Occipital lobe (tissue), 2 donors: ENCODE results near the gene CMPK2. TPM values are rescaled to one million over a fixed set of nuclear protein-coding genes. Genes with fewer than 3 reads are reported as not detected.
"Not testable (repeated sequence)": the region's sequence is repeated elsewhere in the genome, so short reads cannot be mapped to it uniquely, and the experiment has no call there.

Experiments
- DNase-seq: peaks from one replicate; lab custom pipeline; 2025; lab: John Stamatoyannopoulos, UW
- total RNA-seq: library from RNA; depleted of rRNA; stranded (reverse); fragments of >200 nt; gene quantifications from one replicate; pipeline ENCODE4 v1.2.3, GENCODE V29; 2014

The CMPK2 gene, protein sequence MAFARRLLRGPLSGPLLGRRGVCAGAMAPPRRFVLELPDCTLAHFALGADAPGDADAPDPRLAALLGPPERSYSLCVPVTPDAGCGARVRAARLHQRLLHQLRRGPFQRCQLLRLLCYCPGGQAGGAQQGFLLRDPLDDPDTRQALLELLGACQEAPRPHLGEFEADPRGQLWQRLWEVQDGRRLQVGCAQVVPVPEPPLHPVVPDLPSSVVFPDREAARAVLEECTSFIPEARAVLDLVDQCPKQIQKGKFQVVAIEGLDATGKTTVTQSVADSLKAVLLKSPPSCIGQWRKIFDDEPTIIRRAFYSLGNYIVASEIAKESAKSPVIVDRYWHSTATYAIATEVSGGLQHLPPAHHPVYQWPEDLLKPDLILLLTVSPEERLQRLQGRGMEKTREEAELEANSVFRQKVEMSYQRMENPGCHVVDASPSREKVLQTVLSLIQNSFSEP
- total RNA-seq = 10.9 TPM

DNA sequence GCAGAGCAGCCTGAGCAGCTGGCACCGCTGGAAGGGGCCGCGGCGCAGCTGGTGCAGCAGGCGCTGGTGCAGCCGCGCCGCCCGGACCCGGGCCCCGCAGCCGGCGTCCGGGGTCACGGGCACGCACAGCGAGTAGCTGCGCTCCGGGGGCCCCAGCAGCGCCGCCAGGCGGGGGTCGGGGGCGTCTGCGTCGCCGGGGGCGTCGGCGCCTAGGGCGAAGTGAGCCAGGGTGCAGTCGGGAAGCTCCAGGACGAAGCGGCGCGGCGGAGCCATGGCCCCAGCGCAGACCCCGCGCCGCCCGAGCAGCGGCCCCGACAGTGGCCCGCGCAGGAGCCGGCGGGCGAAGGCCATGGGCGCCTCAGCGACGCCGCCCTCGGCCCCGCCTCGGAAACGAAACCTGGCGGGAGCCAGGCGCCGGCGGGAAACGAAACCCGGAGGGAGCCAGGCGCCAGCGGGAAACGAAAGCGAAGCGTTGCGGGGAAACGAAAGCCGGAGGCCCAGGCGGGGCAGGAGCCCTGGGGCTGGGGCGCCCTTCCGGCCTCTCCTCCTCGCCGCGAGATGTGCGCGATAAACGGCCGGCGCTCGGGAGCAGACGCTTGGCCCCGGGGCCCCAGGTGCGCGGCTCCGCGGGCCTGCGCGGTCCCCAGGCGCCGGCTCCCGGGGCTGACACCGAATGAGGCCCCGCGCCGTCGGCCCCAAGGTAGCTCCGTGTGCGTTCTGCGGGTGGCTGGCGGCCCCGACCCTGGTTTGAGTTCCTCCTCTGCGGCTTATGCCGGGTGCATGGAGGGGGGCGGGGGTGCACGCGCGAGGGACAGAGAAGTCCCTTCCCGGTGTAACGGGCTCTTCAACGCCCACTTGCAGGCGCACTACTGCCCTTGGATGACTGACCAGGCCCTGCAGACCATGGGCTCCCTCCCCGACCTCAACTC, at the start of gene CMPK2:
TSS of gene CMPK2 (minus strand) at position 562 of the 929 bp plus-strand sequence. CDS start at position 351, 211 bp downstream.
- DNase-seq = peak; percentile 46

DNA sequence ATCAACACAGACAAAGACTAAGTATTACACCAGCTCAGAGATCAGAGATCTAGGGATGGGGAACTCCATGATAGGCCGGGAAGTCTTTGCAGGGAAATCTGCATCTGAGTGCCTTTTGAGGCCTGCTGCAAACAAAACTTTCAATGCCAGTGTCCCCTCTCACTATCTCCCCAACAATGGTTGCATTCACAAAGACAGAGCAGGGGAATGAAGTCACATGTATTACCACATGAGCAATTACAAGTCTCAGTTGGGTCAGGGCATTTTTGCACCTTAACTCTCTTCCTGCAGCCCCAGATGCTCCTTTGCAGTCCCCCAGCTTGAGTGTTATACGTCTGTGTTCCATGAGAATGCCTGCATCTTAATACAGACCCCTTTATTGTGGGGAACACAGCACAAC, 49.7 kb upstream of the CMPK2 start:
- DNase-seq = no peak

DNA sequence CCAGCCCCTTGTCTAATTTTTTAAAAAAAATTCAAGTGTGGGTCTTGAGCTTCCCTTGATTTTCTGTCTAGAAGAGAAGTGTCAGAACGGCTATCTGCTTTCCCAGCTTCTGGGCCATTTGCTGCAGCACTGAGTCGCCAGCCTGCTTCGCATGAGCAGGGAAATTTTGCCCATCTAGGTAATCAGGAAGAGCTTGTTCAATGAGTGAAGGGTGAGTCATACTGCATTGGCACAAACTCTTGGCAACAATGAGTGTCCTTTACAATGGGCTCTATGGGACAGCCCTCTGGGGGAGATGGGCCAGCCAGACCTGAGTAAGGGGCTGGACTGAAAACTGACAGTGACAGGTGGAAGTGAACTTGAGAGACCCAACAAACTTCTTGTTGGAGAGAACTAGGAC, 49.1 kb upstream of the CMPK2 start:
- DNase-seq = no peak

DNA sequence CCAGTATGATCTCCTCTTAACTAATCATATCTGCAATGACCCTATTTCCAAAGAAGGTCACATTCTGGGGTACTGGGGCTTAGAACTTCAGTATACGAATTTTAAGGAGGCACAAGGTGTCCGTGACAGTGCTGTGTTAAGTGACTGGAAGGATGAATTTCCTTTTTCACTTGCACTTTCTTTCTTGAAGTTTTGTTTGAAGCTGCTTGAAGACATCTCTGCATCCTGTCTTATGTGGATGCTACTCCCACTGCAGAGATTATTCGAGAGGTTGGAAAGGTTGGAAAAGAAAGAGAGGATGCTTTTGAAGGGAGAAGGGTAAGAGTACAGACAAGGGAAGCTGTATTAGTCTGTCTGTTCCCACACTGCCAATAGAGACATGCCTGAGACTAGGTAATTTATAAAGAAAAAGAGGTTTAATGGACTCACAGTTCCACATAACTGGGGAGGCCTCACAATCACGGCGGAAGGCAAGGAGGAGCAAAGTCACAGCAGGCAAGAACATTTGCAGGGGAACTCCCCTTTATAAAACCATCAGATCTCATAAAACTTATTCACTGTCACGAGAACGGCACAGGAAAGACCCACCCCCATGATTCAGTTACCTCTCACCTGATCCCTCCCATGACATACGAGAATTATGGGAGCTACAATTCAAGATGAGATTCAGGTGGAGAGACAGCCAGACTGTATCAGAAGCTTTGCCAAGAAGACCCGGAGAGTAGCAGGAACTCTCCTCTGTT, 47.9 kb upstream of the CMPK2 start:
- DNase-seq = no peak

DNA sequence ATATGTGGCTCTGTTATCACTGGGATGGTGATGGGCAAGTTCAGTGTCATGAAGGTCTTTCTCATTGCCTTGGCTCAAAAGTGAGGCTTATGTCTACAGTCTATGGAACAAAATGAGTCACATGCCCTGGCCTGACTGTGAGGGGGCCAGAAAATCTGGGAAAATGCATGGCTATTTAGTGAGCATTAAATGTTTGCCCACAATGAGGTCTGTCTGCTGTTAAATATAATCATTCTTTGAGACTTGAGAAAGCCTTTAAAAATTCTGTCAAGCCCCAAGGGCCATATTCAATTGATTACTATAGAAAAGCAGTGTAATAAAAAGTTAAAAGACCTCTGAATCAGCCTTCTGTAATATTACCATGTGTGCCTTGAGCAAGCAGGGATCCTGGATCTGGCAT, 46.0 kb upstream of the CMPK2 start:
- DNase-seq = no peak

DNA sequence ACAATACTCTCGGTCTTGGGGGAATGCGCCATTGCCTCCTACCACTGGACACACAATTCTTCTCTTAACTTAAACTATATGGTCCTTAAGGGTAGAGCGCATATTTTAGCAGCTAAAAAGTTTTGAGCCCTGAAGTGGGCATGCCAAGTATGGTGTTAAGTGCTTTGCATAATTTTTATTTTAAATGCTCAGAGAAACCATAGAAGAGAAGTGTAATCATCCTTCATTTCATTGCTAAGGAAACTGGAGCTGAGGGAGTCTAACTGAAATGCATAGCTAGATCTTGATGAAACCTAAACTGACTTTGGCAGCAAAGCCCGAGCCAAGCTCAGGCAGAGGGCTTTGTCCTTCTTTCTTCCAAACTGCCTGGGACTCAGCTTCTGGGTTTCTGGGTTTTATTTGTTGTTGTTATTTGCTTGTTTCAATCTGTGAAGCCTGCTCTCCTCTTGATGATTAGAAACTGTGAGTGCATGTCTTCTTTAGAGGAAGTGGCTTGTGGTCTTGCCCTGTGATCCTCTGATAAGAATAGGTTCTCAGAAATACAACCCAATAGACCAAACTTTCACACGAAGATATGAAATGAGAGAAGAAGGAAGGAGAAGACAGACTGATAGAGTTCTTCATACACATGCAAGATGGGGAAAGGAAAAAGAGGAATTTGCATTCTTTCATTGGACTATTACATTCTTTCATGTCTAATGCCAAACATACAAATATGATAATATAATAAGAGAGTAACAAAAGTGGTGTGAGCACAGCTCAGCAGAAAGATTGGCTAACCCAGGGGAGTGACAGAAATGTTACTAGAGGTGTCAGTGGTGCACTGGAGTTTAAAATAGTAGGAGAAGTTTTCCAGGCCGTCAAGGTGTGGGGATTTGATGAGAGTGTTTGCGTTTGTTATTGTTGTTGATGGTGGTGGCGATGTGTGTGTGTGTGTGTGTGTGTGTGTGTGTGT, 44.0 kb upstream of the CMPK2 start:
- DNase-seq = no peak

DNA sequence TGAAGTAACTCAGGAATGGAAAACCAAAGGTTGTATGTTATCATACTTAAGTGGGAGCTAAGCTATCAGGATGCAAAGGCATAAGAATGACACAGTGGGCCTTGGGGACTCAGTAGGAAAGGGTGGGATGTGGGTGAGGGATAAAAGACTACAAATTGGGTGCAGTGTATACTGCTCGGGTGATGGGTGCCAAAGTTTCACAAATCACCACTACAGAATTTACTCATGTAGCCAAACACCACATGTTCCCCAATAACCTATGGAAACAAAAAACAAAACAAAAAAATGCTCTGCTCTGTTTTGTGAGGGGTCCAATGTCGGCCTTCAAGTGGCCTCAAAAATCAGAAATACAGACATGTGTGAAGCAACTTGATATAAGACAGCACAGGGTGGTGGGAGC, 42.6 kb upstream of the CMPK2 start:
- DNase-seq = no peak

DNA sequence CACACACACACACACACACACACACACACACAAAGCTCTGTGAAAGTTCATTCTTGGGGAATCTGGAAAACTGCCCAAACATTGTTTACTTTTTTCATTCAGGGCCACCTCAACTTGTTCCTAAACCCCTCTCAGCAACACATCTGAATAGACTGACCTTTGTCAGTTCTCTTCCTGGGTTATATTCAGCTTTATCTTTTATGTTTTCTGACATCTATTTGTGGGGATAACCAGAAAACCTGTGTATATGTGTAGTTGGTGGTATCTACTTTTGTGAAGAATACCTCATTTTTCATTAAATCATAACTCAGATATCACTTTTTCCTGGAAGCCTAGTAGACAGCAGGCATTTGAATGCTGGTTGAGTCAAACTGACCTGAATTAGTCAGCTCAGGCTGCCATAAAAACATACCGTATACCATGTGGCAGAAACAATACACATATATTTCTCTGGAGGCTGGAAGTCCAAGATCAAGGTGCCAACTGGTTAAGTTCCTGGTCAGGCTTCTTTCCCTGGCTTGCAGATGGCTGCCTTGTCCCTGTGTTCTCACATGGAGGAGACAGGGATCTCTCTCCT, 40.5 kb upstream of the CMPK2 start:
- no peak for DNase-seq

DNA sequence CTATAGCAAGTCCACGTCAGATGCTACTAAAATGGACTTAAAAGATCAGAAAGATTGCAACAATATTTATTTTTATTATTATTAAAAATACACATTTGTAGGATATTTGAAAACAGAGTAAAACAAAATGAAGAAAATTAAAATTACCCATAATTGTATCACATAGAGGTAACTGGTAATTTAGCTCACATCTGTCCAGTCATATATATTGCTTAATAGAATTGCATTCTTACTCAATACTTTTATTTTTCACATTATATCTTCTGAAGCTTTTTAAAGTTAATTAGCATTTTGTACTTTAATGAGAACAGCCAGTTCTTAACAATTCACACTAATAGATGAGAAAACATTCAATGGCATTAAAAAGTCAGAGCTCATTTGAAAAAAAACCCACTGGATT, 40.0 kb upstream of the CMPK2 start:
- DNase-seq = no peak

DNA sequence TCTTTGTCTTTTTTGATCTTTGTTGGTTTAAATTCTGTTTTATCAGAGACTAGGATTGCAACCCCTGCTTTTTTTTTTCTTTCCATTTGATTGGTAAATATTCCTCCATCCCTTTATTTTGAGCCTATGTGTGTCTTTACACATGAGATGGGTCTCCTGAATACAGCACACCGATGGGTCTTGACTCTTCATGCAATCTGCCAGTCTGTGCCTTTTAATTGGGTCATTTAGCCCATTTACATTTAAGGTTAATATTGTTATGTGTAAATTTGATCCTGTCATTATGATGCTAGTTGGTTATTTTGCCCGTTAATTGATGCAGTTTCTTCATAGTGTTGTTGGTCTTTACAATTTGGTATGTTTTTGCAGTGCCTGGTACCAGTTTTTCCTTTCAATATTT, 36.9 kb upstream of the CMPK2 start:
- DNase-seq = not testable (repeated sequence)

DNA sequence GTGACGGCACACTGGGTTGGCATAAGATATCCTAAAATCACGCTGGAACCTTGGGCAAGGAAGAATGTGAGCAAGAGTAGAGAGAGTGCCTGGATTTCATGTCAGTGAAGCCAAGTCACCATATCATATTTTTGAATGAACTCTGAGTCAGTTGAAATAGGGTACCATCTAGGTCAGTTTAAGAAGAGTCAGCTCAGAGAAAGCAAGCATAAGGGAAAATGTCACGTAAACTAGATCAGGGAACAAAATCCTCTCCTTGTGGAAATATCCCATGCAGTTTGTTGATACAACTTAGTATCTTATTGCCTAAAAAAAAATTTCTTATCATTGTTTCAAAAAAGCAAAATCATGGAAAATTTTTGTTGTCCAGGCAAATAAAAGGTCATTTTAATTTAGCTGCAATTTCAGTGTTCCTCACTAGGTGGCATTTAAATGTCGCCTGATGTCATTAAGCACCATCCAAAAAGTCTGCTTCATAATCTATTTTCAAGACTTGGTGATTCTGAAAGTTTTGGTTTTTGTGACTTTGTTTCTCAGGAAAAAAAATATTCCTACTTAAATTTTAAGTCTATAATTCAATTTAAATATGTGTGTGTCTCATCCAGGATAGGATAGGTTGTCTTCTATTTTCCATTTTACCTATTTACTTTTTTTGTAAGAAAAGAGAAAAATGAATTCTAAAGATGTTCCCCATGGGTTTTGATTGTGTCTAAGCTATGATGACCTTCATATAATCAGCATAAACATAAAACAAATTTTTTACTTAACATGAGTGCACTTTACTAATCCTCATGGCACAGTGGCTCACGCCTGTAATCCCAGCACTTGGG, 31.4 kb upstream of the CMPK2 start:
- no peak for DNase-seq

DNA sequence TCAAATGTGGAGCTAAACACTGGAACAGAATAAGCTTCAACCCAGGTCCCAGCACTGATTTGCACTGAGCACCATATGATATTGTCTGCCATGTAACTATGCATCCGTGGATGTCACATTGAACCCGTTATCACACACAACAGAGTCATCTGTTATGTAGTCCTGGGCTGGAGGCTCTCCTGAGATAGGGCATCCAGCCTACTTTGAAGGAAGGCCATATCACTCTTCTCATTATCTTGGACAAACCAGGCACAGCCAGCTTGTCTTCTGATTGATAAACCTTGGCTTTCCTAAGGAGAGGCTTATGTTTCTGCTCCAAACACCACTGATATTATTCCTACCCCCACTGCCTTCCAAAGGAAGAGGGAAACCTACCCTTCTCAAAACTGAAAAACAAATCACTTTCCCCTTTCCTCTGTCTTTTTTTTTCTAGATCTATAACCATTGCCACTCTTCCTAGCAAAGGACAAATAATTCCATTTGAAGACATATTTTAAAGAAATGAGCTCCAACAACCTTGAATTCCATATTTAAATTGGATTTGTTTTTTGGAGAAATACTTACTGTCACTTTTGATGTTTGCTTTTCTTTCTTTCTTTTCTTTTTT, 28.3 kb upstream of the CMPK2 start:
- DNase-seq = no peak

DNA sequence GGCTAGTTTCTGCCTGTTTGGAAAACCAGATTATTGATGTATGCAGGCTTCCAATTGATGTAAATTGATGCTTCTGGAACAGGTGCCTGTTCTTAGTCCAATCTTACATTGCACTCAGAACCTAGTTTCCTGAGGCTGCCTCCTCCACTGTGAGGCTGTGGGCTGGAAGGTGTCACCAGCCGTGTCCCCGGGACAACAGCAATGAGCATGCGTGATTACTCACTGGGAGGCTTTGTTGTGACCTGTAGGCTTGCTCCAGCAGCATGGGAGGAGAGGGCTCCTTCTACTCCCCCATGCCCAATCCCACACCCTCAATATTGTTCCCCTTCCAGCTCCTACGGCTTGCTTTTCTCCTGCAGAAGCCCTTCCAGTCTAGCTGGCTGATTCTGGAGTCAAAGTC, 23.0 kb upstream of the CMPK2 start:
- no peak for DNase-seq

DNA sequence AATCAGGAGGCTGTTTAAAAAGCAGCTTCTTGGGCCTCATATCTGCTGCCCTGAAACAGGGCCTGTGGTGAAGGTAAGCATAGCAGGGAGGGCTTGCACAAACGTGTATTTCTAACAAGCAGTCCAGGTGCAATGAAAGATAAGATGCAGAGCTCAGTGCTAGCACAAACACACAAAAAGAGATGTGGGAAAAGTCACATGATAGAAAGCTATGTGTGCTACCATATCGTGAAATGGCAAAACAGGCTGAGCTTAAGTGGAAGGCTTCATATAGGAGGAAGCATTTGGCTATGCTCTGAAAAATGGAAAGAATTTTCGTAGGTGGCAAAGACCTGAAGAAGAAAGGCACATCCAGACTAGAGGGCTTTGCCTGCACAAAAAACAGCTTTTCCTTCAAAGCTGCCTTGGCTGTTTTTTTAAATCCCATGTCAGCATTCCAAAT, 22.1 kb upstream of the CMPK2 start:
- no peak for DNase-seq

DNA sequence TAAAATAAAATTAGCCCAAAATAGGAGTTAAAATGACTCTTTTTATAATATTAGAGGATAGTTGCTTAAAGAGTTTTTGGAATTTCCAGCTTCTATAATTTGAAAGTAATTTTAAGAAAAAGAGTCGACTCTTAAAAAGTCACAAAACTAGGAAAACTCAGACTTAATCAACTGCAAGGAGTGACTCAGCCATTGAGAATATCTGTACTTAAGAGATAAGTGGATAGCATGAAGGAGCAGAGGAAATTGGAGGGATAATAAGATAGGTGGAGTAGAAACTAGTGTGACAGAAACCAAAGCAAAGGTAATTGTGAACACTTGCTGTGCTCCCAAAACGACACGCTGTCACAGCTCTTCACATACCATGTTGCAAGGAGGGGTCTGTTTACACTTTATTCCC, 20.3 kb upstream of the CMPK2 start:
- no peak for DNase-seq

DNA sequence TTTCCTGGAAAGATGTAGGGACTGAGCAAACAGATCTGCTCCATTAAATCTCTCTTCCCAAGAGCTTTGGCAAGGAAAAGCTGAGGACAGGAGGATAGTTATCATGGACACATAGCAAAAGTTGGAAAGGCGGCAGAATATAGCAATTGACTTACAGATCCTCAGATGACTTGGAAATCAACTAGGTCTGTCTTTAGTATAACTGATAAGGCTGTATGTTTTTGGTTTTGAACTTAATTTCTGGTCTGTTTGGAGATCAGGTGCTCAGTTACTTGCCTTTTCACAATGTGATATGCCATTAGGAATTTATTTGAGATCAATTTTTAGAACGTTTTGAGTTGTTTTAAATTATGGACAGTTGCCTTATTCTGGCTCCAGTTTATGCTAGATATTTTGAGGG, 19.8 kb upstream of the CMPK2 start:
- no peak for DNase-seq

DNA sequence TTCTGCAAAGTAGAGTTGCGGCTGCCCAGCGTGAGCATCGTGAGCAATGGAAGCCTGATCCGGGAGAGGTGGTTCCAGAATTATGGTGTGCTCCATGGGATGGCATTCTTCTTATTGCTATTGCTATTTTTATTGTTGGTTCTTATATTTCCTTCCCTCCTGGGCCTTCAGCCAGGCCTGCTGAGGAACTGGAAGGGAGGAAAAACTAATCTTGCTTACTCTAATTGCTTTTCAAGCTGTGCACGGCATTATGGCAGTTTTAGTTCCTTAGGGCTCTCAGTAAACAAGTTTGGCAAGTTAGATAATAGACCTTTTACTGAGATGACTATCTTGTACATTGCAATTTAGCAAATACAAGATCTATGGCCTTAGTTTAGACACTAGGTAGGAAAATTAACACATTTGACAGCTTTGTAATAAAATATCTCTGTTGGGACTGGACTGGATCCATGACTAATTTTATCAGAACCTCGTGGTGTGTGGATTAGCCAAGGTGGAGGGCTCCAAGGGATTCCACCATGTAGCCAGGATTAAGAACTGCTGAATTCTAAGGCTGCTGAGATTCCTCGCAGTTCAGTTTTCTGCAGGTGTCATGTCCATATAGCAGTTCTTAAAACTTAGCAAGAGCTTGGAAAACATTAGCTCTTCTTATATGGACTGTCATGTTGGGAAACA, 17.9 kb upstream of the CMPK2 start:
- no peak for DNase-seq

DNA sequence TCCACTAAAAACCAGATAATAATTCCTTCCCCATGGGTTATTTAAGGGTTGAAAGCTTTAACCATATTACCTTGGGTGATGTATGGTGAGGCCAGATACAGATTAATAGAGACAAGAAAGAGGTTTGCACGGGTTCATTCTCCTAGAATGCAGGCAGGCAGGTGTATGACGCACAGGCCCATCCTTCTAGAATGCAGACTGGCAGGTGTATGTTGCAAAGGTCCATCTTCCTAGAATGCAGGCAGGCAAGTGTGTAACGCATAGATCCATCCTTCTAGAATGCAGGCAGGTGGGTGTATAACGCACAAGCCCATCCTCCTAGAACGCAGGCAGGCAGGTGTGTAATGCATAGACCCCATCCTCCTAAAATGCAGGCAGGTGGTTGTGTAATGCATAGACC, 15.8 kb upstream of the CMPK2 start:
- no peak for DNase-seq
